HG02938 (cell line): ENCODE results near the gene DOCK2.
"Not testable (repeated sequence)": the region's sequence is repeated elsewhere in the genome, so short reads cannot be mapped to it uniquely, and the experiment has no call there.

Source experiments
- ATAC-seq: cut with Tn5 transposase; IDR thresholded peaks from one replicate; pipeline ENCODE4 v1.9.1; 2021; ENCODE audit warnings: mild to moderate bottlenecking, moderate library complexity; ENCODE audit not compliant: unreplicated experiment

Gene DOCK2

DNA sequence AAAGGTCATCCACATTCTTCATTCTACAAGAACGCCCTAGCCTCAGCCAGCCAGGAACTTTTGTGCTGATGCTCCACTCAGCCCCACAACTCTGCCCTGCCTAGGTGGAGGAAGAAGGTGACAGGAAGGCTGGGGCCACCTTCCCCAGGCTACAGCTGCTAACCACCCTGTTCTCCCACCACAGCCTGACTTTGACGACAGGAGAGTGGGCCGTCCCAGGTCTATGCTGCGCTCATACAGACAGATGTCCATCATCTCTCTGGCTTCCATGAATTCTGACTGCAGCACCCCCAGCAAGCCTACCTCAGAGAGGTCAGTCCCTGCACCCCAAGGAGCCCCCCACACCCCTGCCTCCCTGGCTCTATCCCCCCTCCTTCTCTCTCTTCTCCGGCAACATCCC is 440.5 kb downstream of the DOCK2 start:
- no peak for ATAC-seq

DNA sequence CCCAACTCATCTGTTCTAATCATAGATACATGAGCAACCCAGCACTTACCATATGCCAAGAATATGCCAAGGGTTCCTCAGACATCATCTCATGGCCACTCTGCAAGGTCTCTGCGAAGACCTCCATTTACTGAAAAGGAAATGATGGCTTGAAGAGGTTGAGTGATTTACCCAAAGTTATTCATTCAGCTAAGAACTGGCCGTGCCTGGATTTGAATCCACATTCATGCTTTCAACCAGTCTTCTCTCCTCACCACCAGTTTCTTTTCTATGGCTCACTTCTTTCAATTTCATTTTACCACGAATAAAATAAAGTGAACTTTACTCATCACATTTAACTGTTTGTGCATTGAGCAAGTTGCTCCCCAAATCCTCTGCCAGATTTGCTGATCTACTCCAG is 441.4 kb downstream of the DOCK2 start:
- ATAC-seq = no peak

DNA sequence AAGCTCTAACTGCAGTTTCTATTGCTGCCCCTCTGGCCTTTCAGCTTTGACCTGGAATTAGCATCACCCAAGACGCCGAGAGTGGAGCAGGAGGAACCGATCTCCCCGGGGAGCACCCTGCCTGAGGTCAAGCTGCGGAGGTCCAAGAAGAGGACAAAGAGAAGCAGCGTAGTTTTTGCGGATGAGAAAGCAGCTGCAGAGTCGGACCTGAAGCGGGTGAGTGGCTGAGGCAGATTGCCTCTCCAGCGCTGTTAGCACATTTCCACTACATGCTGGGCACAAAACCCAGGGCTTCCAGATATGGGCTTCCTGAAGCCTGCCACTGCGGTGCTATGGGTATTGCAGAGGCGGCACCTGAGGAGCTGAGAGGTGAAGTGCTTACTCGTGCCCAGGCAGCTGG is 441.9 kb downstream of the DOCK2 start:
- ATAC-seq = no peak

DNA sequence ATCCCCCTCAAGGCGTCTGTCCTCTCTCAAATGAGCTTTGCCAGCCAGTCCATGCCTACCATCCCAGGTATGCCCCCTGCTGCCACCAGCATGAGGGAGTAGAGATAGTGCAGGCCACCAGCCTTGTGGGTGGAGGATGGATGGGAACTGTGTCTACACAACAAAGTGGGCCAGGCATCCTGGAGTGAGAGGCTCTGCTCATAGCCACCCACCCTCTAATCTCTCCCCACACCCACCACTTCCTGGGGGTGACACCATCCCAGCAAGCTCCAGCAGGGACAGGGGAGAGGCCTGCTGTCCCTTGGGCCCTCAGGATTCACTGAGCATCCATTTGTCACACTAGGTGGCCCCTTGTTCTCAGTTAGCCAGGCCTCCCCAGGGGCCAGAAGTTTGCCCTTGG is 443.1 kb downstream of the DOCK2 start:
- no peak for ATAC-seq

DNA sequence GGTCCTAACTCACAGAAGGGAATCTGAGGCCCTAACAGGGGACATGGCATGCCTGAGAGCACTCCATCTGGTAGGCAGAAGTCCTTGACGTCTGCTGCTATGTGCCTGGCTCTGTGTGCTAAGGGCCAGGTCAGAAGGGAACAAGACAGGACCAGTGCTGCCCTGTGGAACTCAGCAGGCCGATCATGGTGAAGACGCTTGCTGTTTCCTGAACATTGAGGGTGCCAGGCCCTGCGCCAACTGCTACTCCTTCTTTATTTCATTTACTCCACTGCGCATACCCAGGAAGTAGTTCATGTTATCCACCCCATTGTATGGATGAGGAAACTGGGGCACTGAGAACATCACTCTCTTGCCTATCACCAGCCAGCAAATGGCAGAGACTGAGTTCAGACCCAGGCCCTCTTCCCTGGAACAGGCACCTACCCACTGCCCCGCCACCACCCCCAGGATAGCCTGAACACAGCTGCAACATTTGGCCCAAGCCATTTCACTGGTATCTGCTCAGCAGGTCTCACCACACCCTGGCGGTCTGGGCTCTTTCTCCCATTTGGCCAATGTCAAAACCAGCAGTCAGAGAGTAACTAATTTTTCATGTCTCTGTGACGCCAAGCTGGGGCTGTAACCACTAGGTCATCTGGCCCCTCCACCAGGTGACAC is 443.8 kb downstream of the DOCK2 start:
- no peak for ATAC-seq

DNA sequence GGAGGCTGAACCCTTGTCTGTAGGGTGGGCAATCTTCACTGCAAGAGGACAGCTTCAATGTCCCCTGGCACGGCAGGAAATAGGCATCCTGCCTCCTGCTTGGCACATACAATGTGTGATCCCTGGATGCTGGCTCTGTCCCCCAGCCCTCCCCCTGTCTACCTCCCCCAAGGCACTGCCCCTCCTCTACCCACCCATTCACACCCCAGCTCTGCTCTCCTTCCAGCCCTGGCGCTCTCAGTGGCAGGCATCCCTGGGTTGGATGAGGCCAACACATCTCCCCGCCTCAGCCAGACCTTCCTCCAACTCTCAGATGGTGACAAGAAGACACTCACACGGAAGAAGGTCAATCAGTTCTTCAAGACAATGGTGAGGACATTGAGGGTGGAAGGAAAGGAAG is 444.5 kb downstream of the DOCK2 start:
- no peak for ATAC-seq

DNA sequence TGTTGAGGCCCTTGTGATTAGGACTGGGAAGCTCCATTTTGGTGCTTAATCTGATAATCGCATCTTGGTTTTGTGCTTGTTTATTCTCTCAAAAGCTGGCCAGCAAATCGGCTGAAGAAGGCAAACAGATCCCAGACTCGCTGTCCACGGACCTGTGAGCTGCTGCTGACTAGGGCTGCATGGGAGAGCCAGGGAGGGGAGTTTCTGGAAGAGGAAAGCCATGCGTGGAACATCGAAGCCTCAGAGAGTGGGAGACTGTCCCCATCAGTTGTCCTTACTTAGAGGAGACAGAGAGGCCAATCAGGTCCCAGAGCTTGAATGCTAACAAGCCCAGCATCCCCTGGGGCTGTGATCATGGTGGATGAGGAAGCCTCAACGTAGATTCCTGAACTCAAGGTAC is 445.6 kb downstream of the DOCK2 start:
- no peak for ATAC-seq

DNA sequence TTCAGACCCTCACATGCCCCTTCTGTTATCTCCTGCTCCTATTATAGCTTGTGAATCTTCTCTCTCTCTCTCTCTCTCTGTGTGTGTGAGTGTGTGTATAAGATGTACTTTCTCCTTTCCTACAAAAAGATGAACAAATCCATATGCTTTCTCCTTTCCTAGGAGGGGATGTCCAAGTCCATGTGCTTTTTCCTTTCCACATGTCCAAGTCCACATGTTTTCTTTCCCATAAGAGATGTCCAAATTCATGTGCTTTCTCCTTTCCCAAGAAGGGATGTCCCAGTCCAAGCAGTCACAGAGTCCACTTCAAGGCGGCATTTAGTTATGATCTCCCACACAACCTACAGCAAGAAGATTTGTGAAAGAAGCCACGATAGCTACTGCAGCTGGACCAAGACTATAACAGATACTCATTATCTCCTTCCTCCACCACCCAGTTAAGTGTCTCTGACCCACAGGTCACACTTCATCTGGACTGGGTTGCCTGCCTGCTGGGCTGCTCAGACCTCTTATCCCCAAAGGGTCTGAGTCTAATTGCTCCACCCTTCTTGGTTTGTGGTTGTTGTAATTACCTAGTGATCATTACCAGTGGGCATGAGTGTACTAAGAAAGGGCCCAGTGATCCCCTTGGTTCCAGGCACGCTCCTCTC is 450.2 kb downstream of the DOCK2 start:
- no peak for ATAC-seq

DNA sequence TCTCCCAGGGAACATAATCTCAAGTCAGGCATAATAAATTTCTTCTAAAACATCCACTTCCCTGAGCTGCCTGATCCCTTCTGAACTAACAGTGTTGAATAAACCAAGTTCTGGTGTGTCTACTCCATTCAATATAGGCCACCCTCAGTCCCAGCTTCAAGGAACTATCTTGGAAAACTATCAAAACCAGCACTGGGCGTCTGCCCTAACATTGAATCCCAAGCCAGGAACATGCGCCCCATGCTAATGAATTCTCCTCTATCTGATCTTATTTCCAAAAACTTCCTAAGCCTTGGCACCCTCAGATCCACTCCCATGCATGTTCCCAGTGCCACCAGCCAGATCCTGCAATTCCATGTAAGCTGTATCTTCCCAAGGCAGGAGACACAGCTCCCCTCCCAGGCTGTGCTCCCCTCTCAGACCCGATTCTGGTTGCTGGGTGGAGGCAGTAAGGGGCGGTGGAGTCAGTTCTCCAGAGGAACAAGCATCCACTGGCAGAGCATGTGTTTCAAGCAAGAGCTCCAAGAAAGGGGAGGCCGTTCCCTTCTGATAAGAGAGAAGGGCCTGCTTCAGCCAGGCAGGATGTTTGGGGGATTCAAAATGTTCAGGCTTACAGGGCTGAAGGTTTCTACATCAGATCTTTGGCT is 455.5 kb downstream of the DOCK2 start:
- ATAC-seq = no peak

DNA sequence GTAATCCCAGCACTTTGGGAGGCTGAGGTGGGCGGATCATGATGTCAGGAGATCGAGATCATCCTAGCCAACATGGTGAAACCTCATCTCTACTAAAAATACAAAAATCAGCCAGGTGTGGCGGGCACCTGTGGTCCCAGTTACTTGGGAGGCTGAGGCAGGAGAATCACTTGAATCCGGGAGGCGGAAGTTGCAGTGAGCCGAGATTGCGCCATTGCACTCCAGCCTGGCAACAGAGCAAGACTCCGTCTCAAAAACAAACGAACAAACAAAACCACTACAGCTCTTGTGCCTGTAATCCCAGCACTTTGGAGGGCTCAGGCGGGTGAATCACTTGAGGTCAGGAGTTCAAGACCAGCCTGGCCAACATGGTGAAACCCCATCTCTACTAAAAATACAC is 457.3 kb downstream of the DOCK2 start:
- ATAC-seq = not testable (repeated sequence)

DNA sequence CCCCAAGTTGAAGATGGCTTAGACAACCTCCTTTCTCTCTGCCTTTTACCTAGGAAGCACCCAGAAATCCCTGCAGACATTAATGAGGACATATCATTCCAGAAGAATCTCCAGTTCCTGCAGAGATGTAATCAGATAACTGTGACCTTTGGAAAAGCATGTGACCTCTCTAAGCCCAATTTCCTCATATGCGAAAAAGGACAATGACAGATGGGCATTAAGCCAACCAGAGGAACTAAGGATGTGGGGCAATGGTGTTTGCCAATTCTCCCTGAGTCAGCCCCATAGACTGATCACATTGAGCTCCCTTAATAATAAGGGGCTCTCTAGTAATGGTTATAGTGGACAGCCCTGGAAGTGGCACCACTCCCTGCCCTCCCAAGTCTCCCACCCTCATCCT is 458.6 kb downstream of the DOCK2 start:
- no peak for ATAC-seq

DNA sequence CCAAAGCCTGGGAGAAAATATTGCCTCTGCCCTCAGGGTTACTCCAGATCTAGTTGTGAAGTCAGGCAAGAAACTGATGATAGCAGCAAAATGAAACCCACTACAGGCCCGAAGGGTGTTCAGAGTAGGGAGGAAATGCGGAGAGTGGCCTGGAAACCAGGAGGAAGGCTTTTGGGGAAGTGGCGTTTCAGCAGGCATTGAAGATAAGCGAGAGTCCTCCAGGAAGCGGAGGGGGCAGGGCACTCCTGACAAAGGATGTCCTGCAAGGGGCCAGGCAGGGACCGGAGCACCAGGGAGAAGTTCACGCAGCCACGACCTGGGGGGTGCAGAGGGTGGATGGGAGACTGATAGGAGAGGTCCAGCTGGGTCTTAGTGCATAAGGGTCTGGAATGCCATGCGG is 460.9 kb downstream of the DOCK2 start:
- no peak for ATAC-seq

DNA sequence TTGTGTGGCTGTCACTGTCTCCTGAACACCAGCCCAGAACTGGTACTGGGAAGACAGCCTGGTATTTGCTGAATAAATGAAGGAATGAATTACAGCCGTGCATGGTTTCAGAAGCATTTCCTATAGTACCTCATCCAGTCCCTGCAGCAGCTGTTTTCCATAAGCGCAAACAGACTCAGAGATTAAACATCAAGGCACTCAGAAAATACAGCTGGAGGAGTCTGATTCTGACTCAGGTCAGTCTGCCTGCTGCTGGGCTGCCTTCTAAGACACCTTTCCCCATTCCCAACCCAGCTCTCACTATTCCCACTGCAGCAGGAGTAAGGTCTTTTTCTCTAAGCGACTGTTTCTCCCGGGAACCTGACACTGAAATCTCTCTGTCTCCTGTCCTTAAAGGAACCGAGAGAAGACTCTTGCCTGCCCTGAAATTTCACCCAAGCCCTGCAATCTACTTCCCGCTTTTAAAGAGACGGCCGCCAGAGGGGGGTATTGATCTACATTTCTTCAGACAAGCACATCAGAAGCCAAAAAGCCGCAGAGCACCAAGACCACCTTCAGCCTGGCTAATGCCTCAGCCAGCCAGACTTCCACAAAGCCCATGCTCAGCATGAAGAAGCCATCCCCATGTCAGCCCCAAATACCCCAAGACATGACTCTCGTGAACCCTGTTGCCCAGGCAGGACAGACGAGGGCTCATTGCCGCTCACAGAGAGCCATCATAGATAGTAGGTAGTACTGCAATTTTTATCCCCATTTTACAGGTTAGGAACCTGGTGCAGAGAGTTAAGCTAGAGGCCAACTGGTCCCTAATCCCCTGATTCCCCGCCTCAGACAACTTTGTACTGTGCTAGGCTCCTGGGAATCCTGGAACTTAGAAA is 463.2 kb downstream of the DOCK2 start:
- peak; percentile 59 for ATAC-seq

DNA sequence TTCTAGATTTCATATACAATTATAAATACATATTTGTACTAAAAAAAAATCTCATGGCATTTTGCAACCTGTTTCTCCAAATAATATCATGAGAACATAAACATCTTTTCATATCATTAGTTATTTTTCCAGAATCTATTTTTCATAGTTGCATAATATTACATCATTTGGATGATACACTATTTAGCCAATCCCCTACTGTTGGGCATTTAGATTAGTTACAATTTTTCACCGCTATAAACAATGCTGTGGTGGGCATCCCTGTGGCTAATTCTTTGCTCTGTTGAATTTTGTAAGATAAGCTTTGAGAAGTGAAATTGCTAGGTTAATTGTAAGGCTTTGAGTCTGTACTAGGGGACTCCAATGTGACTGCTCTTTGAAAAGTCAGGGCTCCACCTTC is 466.4 kb downstream of the DOCK2 start:
- ATAC-seq = no peak

DNA sequence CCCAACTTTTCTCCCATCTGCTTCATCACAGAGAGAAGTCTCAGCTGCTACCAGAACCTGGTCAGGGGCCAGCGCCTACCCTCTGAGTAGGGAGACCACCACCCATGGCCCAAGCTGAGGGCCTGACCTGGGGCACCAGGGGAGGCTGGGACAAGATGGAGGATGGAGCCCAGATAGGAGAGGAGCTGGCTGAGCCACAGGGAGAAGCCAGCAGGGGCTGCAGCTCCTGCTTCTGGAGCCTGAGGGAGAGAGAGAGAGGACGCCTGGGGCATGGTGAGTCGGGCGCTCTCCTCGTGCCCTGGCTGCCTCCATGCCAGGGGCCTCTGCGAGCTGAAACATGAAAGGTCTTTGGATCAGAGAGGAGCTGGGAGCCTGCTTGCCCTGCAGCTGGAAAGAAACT is 467.2 kb downstream of the DOCK2 start:
- ATAC-seq = no peak

DNA sequence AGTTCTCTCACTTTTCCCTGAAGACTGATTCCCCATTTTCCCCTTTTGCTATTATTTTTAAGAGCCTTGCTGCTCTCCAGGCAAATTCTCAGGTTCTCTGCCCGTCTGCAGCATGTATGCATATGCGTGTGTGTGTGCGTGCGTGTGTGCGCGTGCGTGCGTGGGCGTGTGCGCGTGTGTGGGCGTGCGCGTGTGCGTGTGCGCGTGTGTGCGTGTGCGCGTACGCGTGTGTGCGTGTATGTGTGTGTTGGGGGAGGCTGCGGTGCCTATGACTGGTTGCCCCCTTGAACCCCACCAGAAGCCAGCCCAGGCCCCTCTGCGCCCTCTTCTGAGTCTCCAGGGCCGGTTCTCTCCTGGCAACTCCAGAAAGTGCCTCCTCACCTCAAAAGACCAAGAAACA is 467.6 kb downstream of the DOCK2 start:
- no peak for ATAC-seq

DNA sequence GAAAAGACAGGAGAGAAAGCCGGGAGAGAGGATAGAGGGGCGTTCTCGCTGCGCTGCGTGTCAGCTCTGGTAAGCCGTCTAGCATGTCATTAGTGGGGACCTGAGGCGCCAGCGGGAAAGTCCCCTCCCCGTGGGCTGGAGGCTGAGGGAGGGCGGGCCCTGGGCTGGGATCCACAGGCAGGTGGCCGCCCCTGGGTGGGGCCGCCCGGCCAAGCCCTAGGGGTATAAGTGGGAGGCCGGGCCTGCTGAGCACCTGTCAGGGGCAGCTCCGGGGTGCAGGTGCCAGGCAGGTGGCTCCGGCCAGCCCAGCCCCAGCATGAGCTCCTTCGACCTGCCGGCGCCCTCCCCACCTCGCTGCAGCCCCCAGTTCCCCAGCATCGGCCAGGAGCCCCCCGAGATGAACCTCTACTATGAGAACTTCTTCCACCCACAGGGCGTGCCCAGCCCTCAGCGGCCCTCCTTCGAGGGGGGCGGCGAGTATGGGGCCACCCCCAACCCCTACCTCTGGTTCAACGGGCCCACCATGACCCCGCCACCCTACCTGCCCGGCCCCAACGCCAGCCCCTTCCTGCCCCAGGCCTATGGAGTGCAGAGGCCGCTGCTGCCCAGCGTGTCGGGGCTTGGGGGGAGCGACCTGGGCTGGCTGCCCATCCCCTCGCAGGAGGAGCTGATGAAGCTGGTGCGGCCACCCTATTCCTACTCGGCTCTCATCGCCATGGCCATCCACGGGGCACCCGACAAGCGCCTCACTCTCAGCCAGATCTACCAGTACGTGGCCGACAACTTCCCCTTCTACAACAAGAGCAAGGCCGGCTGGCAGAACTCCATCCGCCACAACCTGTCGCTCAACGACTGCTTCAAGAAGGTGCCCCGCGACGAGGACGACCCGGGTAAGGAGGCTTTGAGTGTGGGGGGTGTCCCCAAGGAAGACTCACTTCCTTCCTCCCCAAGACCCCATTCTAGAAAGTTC is 468.9 kb downstream of the DOCK2 start, which contains the start of gene FOXI1:
FOXI1 (plus strand) TSS at position 256 of the 970 bp plus-strand sequence; CDS start at position 317, 61 bp downstream.
- no peak for ATAC-seq

DNA sequence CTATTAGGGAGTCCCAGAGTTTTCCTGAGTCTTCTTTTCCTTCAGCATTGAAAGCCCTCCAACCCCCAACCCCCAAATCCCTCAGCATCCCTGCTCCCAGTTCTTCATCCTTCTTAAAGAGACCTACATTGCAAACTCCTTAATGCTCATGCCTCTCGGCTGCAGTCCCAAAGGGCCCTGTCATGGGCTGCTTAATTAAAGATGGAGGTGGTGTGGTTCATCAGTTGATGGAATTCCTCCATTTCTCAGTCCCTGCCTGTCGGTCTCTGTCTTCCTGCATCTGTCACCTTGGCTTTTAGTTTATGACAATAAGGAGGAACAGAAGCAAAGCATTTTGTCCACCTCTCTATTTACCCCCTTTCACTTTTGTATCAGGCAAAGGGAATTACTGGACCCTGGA is 470.6 kb downstream of the DOCK2 start:
- no peak for ATAC-seq

DNA sequence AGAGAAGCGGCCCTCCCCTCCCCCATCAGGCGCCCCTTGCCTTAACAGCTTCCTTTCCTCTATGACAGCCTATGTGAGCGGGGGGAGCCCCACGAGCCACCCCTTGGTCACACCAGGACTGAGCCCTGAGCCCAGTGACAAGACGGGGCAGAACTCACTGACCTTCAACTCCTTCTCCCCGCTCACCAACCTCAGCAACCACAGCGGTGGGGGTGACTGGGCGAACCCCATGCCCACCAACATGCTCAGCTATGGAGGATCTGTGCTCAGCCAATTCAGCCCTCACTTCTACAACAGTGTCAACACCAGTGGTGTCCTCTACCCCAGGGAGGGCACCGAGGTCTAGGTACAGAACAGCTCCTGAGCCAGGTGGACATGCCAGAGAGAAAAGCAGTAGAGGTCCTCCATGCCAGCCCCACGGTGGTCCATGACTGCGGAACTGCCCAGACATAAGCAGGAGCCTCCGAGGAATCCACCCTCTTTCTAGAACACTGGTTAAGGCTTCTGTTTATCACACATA is 471.3 kb downstream of the DOCK2 start:
- no peak for ATAC-seq
